GM21381 (cell line): ENCODE data around the gene GAS5.
"Not testable (repeated sequence)": the region's sequence is repeated elsewhere in the genome, so short reads cannot be mapped to it uniquely, and the experiment has no call there.

ENCODE experiments used
- ATAC-seq: cut with Tn5 transposase; IDR thresholded peaks from one replicate; pipeline ENCODE4 v1.9.1; 2021; ENCODE audit warnings: mild to moderate bottlenecking, moderate library complexity; ENCODE audit not compliant: unreplicated experiment

The GAS5 gene

DNA sequence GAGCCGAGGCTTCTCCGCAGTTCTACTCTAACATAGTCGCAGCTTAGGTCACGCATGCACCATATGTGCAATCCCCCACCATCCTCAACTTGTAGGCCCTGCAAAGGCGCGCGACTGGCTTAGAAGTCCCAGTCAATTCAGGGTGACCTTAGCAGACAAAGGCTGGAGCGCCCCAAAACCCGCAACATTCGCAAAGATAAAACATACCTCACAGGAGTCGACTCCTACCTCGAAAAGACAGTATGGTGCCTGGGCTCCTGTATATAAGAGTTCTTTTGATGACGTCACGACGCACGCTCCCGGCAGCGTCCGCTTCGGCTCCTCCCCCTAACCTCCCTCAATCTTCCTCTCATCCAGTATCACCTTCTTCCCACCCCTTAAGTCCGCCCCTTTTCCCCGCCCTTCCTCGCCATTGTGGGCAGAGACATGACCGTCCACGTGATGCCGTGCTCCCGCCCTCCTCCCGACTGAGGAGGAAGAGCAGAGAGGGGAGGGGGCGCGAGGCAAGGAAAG is at the start of gene GAS5:
TSS of gene GAS5 (minus strand) at position 237 of the 513 bp plus-strand sequence.
- peak; percentile 67 for ATAC-seq

DNA sequence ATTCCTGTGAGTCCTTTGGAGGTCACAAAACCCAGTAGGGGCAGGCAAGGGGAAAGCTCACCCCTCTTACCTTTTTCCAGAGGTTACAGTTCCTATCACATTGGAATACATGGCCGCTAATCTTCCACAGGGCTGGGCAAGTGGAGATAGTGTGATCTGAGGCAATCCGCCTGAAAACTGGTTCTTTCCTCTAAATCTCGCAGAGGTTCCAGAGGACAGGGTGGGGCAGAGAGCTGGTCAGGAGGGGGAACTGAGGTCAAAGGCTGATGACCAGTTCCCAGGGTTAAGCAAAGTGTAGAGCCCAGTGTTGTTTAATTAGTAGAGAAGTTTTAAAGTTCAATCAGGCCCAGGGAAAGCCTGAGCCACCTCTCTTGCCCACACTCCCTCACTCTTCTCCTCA is 49.4 kb upstream of the GAS5 start, which contains the start of gene SERPINC1:
TSS of gene SERPINC1 (minus strand) at position 179 of the 400 bp plus-strand sequence. CDS start at position 111, 68 bp downstream.
- no peak for ATAC-seq

DNA sequence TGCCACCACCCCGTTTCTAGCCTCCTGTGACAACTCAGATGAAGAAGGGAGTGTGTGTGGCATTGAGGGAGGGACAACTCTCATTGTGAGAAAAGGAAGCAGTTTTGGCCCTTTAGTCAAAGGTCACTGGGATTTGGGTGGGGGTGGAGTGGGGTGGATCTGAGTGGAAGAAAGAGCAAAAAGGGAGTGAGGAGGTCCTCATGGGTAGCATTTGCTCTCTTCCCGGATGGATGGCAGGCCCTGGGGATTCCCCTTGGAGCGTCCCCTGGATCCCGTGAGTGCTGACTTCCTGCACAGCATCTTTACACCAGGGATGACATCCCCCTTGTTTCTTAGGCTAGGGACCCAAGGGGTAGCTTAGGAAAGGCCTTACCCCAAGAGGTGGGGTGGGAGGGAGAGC is 48.9 kb upstream of the GAS5 start:
- no peak for ATAC-seq

DNA sequence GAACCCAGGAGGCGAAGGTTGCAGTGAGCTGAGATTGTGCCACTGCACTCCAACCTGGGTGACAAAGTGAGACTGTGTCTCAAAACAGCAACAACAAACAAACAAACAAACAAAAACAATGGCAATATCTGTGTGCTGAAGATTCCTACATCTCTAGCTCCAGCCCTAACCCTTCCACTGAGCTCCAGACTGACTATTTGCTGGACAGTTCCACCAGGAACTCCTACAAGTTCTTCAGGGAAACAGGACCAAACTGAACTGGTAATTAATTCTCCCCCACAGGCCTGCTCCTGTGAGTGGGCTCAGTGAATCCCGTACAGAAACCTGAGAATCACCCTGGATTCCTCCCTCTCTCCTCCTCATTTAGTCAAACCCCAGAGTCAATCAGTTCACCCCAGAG is 47.8 kb upstream of the GAS5 start:
- ATAC-seq: no peak

DNA sequence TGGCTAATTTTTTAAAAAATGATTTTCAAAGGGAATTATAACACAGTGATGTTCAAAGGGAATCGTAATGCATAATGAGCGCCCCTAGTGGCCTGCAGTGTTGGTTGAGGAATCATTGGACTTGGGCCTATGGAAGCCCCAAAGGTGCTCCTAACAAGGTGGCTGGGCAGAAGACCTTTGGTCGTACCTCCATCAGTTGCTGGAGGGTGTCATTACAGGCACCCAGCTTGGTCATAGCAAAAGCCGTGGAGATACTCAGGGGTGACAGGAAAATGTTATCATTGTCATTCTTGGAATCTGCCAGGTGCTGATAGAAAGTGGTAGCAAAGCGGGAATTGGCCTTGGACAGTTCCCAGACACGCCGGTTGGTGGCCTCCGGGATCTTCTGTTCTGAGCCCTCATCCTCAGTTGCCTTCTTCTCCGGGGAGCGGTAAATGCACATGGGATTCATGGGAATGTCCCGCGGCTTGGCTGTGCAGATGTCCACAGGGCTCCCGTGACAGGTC is 46.6 kb upstream of the GAS5 start:
- ATAC-seq: no peak

DNA sequence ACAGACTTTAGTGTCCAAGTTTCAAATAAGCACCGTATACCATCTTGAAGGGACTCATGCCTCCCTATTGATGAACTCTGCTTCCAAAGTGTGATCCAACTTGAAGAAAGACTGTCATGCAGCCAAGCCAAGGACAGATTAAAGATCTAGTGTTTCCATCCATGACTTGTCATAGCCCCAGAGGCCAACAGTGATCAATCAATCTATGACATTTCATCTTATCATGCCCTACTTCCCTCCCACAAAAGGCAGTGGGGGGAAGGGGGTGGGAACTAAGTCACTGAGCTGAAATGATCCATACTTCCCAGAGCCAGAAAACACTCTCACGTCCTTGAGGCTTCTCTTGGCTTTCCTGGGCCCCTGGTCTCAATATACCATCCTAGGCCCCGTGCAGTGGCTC is 45.3 kb upstream of the GAS5 start:
- no peak for ATAC-seq

DNA sequence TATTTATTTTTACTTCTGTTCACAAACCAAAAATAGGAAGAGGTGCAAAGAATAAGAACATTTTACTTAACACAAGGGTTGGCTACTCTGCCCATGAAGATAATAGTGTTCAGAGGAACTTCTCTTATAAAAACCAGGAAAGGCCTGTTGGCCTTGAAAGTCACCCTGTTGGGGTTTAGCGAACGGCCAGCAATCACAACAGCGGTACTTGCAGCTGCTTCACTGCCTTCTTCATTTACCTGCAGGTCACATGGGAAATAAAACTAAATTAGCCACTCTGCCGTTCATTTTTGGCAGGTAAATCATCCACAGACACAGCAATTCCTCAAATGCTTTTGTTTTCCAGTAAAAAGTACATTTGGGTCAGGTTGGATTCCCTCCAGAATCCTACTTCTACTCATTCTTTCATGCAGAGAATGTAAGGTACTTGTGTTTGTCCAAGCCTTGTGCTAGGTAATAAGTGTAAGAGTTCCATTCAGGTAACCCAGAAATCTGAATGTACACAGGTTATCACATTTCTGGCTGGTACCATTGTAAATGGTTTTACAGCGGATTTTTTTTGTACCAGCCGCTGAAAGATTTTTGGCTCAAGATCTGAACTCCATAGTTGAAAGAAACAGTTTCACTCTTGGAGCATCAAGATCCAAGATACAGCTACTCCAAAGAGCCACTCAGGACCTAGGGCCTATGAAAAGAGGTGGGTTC is 36.2 kb upstream of the GAS5 start:
- ATAC-seq: no peak

DNA sequence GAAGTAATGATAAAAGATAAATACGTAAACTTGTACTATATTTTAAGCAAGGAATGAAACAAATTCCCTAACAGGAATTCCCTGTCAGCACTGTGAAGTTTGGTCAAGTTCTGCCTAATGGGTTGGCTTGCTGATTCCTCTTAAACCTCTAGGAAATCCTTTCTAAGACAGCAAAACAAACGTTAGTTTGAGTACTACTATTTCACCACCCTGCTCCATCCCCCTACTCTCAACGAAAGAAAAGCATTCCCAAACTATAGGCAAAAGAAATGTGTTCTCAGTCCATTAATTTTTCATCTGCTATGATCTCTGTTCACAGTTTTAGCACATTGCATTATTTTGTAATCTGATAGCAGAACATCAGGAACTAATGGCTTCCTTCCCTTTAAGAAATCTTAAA is 33.2 kb upstream of the GAS5 start:
- no peak for ATAC-seq

DNA sequence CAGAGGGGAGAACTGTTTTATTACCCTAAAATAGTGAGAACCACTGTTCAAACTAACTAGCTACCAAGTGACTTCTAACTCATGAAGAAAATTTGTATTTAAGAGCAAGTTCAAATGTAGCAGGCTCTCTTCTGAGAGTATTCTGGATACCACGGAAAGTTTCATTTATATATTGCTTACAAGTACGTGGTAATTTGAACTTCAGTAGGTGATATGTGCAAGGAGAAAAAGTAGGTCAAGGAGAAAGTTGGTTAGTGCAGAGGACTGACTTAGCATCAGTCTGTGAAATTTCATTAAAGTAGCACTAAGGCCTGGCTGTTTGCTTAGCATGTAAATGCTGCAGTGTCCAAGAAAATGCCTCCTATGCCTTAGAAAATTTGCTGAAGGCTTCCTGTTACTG is 32.6 kb upstream of the GAS5 start:
- no peak for ATAC-seq

DNA sequence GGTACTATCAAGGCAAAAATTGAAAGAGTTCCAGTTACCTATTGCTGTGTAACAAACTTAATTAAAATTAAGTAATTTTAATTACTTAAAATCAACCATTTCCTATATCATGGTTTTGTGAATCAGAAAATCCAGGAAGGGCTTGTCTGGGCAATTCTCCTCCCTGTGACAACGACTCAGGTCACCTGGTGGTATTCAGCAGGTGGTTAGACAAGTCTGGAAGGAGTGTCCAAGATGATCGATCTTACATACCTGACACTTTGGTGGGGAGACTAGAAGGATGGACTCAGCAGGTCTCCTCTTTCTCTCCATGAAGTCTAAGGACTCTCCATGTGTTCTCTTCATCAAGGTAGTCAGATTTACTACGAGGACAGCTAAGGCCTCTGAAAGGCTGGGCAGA is 26.4 kb upstream of the GAS5 start:
- ATAC-seq: no peak

DNA sequence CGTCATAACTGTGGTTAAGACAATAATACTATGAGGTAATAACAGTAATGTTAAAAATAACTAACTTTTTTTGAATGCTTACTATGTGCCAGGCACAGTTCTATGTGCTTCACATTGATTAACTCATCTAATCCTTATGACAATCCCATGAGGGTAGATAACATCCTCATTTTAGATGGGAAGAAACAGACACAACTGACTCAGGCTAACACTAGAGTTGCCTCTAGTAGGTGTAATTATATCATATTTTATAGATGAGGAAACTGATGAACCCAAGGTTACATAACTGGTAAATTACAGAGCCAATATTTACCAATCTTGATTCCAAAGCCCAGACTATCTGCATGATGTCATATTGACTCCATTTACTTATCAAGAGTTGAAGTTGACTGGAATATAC is 25.8 kb upstream of the GAS5 start:
- no peak for ATAC-seq

DNA sequence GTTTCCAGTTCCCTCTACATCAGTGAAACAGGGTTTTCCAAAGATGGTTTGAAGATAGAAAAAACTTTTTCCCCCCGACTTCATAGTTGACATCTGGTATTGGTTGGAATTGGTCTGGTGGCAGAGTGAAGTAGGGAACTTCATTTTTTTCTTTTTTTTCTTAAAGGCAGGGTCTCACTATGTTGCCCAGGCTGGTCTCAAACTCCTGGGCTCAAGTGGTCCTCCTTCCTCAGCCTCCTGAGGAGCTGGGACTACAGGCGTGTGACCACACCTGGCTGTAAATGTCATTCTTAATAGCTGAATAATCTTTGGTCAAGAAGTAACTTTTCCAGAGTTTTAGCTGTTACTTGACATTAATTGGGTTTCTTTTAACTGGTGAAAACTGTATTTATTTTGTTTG is 22.1 kb upstream of the GAS5 start:
- ATAC-seq: no peak

DNA sequence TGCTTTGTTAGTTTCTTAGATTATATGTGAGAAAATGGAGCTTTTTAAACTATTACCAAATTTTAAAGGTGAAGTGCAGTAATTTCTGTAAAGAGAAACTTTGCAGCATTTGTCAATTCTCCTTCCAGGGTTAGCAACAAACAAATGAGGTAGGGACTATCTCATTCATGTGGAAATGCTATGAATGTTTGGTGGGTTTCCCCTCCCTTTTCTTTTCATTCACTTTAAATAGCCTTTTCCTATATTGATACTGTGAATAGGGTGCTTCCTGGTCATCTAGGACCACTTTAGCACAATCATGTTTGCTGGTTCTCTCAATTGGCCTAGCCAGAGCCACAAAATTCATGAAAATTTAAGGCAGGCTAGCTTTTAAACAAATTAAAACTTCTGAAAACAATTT is 21.0 kb upstream of the GAS5 start:
- no peak for ATAC-seq

DNA sequence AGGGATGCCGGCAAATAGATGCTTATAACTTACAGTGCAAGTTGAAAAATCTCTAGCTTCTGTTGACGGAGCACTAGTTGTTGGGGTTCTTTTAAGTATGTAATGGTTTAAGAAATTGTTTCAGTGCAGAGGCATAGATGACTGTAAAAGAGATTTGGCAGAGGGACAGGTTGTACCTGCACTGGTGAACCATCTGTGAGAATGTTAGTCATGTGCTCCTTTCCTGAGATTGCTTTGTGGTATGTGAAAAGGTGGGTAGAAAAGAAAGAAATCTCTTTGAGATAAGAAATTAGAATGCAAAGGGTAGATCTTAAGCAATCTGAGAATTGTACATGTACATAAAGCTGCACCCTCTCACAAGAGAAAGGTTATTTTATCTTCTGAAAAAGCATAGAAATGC is 19.8 kb upstream of the GAS5 start:
- no peak for ATAC-seq

DNA sequence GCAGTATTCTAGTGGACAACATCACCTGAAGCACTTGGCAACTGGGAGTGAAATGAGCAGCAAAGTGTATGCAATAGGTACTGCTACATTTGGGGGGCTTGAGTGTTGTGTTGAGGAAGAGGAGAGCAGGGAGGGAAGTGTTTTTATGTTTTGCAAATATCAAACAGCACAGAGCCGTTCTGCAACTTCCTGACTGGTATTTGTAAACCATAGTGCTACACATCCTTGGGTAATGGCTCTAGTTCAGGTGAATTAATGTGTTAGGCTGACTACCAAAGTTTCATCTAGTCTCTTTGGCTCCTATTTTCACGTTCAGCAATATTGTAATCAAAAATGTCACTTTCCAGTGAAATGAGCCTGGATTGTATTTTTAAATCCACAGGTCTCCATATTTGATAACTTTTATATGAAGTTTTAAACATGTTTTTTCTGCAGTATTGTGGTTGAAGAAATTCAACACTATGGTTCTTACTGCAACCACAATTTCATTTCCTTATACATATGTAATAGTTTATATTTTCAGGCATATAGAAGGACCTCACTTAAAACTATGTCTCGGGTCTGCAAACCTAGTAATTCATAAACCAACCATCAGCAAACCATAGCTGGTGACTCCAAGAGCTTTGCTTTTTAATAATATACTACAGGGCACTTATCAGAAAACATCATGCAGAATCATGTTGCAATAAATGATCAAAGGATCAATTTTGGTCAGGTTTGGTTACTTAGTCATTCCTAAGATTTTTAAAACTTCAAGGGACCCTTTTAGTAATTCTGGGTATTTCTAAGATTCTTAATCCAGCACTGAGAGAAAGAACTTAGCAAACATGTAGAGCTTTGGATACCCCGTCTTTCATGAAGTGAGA is 19.2 kb upstream of the GAS5 start:
- no peak for ATAC-seq

DNA sequence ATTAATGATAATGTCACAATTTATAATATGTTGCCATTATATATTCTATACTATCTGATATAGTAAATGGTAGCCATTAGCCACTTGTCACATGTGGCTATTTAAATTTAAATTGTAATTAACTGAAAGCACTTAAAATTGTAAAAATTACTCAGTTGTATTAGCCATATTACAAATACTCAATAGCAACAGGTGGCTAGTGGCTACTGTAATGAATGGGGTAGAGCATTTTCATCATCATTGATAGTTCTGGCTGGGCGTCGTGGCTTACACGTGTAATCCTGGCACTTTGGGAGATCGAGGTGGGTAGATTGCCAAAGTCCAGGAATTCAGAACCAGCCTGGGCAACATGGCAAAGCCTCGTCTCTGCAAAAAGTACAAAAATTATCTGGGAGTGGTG is 16.9 kb upstream of the GAS5 start:
- ATAC-seq: no peak

DNA sequence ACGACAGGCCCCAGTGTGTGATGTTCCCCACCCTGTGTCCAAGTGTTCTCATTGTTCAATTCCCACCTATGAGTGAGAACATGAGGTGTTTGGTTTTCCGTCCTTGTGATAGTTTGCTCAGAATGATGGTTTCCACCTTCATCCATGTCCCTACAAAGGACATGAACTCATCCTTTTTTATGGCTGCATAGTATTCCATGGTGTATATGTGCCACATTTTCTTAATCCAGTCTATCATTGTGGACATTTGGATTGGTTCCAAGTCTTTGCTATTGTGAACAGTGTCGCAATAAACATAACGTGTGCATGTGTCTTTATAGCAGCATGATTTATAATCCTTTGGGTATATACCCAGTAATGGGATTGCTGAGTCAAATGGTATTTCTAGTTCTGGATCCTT is 13.3 kb upstream of the GAS5 start:
- ATAC-seq: not testable (repeated sequence)

DNA sequence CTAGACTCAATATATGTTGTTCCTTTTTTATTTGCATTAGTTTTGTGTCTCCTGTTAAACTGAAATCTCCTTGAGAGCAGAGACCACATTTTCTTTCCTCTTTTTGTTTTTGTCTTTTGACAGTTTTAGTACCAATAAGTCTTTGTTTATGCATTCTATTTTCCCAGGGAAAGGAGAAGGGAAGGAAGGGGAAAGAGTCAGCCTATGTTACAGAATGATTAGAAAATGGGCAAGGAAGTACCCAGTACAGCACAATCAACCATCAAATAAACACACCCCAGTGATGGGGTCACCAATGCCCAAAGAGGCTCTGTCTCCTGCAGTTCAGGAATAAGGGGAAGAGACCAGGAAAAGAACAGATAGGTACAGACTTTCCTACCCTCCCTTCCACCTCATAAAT is 10.5 kb upstream of the GAS5 start:
- no peak for ATAC-seq

DNA sequence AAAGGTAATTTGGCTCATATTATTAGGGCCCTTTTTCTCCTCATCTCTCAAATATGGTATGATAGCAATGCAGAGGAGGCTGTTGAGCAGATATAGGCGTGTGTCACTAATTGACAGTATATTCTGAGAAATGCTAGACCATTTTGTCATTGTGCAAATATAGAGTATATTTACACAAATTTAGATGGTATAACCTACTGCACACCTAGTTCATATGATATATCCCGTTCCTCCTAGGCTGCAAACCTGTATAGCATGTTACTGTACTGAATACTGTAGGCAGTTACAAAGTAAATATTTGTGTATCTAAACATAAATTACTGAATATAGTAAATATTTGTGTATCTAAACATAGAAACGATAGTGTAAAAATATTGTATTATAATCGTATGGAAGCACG is 8.9 kb upstream of the GAS5 start:
- ATAC-seq: no peak

DNA sequence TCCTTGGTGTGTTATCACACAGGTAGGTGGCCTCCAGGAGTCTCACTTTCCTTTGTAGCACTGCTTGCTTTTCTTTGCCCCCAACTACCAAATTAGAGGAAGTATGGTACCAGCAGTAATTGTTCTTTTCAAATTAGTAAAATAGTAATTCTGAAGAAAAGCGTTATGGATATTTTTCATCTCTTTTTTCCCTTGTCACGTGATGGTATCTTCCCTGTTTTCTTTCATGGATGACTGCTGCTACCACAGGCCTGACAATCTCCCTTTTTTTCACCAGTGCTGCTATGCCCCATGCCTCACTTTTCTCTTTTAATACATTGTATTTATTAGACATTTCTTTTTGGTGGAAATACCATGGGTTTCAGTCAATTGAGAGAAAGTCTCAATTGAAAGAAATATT is 3.7 kb upstream of the GAS5 start:
- no peak for ATAC-seq

DNA sequence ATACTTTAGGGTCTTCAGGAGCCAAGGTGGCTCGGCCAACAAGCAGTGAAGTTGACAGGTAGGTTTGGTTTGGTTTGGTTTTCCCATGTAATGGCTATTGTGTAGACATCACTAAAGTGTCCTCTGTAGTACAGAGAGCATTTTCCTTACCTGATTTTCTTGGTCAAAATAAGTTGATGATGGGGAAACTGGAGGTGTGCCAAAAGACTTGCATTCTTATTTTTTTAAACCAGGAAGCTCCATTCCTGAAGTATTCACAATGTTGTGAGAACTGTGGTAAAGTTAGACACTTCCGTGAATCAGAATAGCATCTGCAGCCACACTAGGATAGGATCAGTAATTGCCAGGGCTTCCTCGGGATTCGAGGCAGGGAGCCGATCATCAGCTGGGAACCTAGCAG is 3.3 kb upstream of the GAS5 start:
- ATAC-seq: no peak
